ENCODE results near the gene MICAL3.

GRCh38 chr22:17858033-17858432 lies 166.3 kb downstream of the MICAL3 start:
- TF ChIP-seq, protein P1, sequence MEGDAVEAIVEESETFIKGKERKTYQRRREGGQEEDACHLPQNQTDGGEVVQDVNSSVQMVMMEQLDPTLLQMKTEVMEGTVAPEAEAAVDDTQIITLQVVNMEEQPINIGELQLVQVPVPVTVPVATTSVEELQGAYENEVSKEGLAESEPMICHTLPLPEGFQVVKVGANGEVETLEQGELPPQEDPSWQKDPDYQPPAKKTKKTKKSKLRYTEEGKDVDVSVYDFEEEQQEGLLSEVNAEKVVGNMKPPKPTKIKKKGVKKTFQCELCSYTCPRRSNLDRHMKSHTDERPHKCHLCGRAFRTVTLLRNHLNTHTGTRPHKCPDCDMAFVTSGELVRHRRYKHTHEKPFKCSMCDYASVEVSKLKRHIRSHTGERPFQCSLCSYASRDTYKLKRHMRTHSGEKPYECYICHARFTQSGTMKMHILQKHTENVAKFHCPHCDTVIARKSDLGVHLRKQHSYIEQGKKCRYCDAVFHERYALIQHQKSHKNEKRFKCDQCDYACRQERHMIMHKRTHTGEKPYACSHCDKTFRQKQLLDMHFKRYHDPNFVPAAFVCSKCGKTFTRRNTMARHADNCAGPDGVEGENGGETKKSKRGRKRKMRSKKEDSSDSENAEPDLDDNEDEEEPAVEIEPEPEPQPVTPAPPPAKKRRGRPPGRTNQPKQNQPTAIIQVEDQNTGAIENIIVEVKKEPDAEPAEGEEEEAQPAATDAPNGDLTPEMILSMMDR (IDR thresholded peaks at IDR 0.05): no peak
- no peak for TF ChIP-seq POLR2A (IDR thresholded peaks at IDR 0.05)
